LNCAP (cell line): ENCODE data around the gene MYO7A.

Experiments used
- TF ChIP-seq, protein P1 (sequence below): fragments of 450-650 bp; IDR thresholded peaks from 2 replicates; pipeline ENCODE4 v1.5.1; 2017; ENCODE audit warnings: mild to moderate bottlenecking

Gene MYO7A

DNA sequence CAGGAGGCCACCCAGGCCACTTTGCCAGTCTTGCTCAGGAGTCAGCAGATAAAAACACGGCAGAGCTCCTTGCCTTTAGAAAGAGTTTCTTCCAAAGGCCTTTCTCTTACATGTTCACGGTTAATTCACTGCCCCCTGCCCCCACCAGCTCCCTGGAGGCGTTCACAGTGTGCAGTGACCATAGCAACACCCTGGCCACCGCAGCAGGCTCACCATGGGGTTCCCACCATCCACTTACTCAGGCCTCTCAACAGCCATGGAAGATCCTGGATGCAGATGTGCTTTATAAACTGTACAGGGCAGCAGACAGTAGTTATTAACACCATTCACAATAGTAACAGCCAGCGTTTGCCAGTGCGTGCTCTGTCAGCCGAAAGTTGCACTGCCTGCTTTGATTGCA, 10.6 kb upstream of the MYO7A start:
- TF ChIP-seq, protein P1, sequence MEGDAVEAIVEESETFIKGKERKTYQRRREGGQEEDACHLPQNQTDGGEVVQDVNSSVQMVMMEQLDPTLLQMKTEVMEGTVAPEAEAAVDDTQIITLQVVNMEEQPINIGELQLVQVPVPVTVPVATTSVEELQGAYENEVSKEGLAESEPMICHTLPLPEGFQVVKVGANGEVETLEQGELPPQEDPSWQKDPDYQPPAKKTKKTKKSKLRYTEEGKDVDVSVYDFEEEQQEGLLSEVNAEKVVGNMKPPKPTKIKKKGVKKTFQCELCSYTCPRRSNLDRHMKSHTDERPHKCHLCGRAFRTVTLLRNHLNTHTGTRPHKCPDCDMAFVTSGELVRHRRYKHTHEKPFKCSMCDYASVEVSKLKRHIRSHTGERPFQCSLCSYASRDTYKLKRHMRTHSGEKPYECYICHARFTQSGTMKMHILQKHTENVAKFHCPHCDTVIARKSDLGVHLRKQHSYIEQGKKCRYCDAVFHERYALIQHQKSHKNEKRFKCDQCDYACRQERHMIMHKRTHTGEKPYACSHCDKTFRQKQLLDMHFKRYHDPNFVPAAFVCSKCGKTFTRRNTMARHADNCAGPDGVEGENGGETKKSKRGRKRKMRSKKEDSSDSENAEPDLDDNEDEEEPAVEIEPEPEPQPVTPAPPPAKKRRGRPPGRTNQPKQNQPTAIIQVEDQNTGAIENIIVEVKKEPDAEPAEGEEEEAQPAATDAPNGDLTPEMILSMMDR = no peak

DNA sequence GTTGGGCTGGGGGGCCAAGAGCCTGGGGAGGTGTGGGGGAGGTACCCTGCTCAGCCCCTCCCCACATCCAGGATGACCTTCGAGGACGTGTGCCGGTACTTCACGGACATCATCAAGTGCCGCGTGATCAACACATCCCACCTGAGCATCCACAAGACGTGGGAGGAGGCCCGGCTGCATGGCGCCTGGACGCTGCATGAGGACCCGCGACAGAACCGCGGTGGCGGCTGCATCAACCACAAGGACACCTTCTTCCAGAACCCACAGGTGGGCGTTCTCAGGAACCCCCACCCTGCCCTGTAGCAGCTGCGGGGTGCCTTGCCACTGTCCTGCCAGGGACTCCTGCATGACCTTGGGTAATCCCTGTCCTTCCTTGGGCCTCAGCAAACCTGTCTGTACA, 10.0 kb upstream of the MYO7A start:
- TF ChIP-seq, protein P1 = no peak

DNA sequence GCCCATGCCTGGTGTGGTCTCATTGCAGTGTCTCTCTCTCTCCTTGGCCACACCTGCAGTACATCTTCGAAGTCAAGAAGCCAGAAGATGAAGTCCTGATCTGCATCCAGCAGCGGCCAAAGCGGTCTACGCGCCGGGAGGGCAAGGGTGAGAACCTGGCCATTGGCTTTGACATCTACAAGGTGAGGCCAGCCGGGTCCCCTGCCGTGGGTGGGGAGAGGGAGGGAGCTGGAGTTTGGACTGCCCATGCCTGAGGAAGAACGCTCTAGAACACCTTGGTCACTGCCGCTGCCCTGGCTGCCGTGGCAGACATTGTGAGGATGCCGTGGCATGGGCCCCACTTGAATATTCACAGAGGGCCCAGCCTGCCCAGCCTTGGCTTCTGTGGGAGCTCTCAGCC, 9.1 kb upstream of the MYO7A start:
- TF ChIP-seq, protein P1 = no peak

GRCh38 chr11:77119531-77119936, 8.5 kb upstream of the MYO7A start:
- TF ChIP-seq, protein P1 = no peak

GRCh38 chr11:77120571-77120970, 7.5 kb upstream of the MYO7A start:
- TF ChIP-seq, protein P1 = no peak

- TF ChIP-seq, protein P1 = no peak
Observed at GRCh38 chr11:77121096-77121640, 6.9 kb upstream of the MYO7A start.

DNA sequence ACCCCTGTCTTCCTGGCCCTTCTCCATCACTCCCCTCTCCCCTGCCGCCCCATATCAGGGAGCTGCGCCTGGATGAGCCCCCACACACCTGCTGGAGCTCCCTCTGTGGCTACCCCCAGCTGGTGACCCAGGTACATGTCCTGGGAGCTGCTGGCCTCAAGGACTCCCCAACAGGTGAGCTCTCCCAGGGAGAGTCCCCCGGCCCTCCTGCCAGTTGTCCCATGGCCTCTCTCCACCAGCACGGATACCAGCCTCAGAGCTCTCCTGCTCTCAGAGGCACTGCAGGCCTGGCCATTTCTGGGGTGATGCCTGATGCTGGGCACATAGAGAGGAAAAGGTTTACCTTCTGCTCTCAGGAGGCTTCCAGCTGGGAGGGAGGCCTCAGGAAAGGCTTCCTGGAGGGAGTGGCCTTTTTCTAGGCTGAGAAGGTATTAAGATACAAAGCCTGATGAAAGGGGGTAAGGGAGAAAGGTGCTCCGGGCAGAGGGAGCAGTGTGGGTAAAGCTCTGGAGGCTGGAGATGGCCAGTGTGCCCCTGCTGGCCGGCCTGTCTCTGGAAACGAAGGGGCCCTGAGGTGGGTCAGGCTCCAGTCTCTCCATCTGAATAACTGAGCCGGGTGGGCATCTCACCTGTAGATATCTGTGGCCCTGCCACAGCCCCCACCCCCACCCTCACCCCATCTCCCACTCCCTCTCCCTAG, 6.0 kb upstream of the MYO7A start:
- TF ChIP-seq, protein P1 = no peak
